SK-N-SH treated with all-trans-retinoic acid at 6 μM for 48 hours (cell line): ENCODE results near the gene BUB1B.

Experiments
- ATAC-seq: fragments of 200-7000 bp; cut with Tn5 transposase; 3 replicates; pipeline ENCODE4 v1.9.1; 2020; ENCODE audit warnings: mild to moderate bottlenecking, moderate library complexity
- ARNTL ChIP-seq: fragments of 450-650 bp; formaldehyde crosslinking; IDR thresholded peaks from 2 replicates; pipeline ENCODE4 v1.5.0; 2020; ENCODE audit warnings: low read depth, mild to moderate bottlenecking, moderate library complexity, borderline replicate concordance
- BACH2 ChIP-seq: fragments of 250-450 bp; sonication (Bioruptor Pico); IDR thresholded peaks from 2 replicates; pipeline ENCODE4 v1.9.0; 2021; ENCODE audit warnings: mild to moderate bottlenecking, borderline replicate concordance
- CSDC2 ChIP-seq: fragments of 250-450 bp; sonication (Bioruptor Pico); IDR thresholded peaks from 2 replicates; pipeline ENCODE4 v1.5.0; 2020; ENCODE audit warnings: mild to moderate bottlenecking, moderate library complexity
- ESRRG ChIP-seq: fragments of 250-450 bp; sonication (Bioruptor Pico); IDR thresholded peaks from 2 replicates; pipeline ENCODE4 v1.6.1; 2021; ENCODE audit warnings: mild to moderate bottlenecking
- GLIS3 ChIP-seq: fragments of 250-450 bp; sonication (Bioruptor Pico); IDR thresholded peaks from 2 replicates; pipeline ENCODE4 v1.5.0; 2020; ENCODE audit warnings: mild to moderate bottlenecking, moderate library complexity
- ISL1 ChIP-seq: fragments of 250-450 bp; sonication (Bioruptor Pico); IDR thresholded peaks from 2 replicates; pipeline ENCODE4 v2.1.2; 2022; ENCODE audit warnings: mild to moderate bottlenecking, moderate library complexity
- OSR1 ChIP-seq: fragments of 250-450 bp; sonication (Bioruptor Pico); IDR thresholded peaks from 2 replicates; pipeline ENCODE4 v1.8.0; 2022; ENCODE audit warnings: moderate library complexity, mild to moderate bottlenecking, inconsistent platforms
- PPARA ChIP-seq: fragments of 250-450 bp; sonication (Bioruptor Pico); IDR thresholded peaks from 2 replicates; pipeline ENCODE4 v1.5.0; 2020; ENCODE audit warnings: mild to moderate bottlenecking, borderline replicate concordance
- RARB ChIP-seq: fragments of 250-450 bp; sonication (Bioruptor Pico); IDR thresholded peaks from 2 replicates; pipeline ENCODE4 v1.8.0; 2021; ENCODE audit warnings: mild to moderate bottlenecking, moderate library complexity
- SNAI2 ChIP-seq: fragments of 250-450 bp; sonication (Bioruptor Pico); IDR thresholded peaks from 2 replicates; pipeline ENCODE4 v1.5.0; 2020; ENCODE audit warnings: mild to moderate bottlenecking, moderate library complexity
- TCF4 ChIP-seq: fragments of 250-450 bp; sonication (Bioruptor Pico); IDR thresholded peaks from 2 replicates; pipeline ENCODE4 v1.8.0; 2021; ENCODE audit warnings: mild to moderate bottlenecking, moderate library complexity, borderline replicate concordance
- TOX ChIP-seq: fragments of 250-450 bp; sonication (Bioruptor Pico); IDR thresholded peaks from 2 replicates; pipeline ENCODE4 v1.8.0; 2021; ENCODE audit warnings: mild to moderate bottlenecking, moderate library complexity, borderline replicate concordance
- ZC3H10 ChIP-seq: fragments of 250-450 bp; sonication (Bioruptor Pico); IDR thresholded peaks from 2 replicates; pipeline ENCODE4 v1.5.1; 2021; ENCODE audit warnings: mild to moderate bottlenecking, moderate library complexity
- ZFP3 ChIP-seq: fragments of 250-450 bp; sonication (Bioruptor Pico); IDR thresholded peaks from 2 replicates; pipeline ENCODE4 v1.5.0; 2020; ENCODE audit warnings: mild to moderate bottlenecking, moderate library complexity
- ZFP30 ChIP-seq: fragments of 450-650 bp; formaldehyde crosslinking; IDR thresholded peaks from 2 replicates; pipeline ENCODE4 v1.5.0; 2022; ENCODE audit warnings: mild to moderate bottlenecking, moderate library complexity
- ZNF565 ChIP-seq: fragments of 450-650 bp; formaldehyde crosslinking; conservative IDR thresholded peaks from 2 replicates; pipeline ENCODE4 v1.5.0; 2020; ENCODE audit warnings: low read depth, mild to moderate bottlenecking, moderate library complexity
- ZNF70 ChIP-seq: fragments of 450-650 bp; formaldehyde crosslinking; IDR thresholded peaks from 2 replicates; pipeline ENCODE4 v1.5.0; 2020; ENCODE audit warnings: mild to moderate bottlenecking, moderate library complexity
- TF ChIP-seq, protein P1 (sequence below): fragments of 250-450 bp; sonication (Bioruptor Pico); IDR thresholded peaks from 2 replicates; pipeline ENCODE4 v1.5.1; 2020; ENCODE audit warnings: low read depth, mild to moderate bottlenecking, moderate library complexity
- TF ChIP-seq, protein P2 (sequence below): fragments of 250-450 bp; sonication (Bioruptor Pico); IDR thresholded peaks from 2 replicates; pipeline ENCODE4 v1.5.0; 2020; ENCODE audit warnings: mild to moderate bottlenecking, moderate library complexity
- TF ChIP-seq, protein P3 (sequence below): fragments of 250-450 bp; sonication (Bioruptor Pico); IDR thresholded peaks from 2 replicates; pipeline ENCODE4 v1.8.0; 2020; ENCODE audit warnings: mild to moderate bottlenecking, moderate library complexity, borderline replicate concordance
- TF ChIP-seq, protein P4 (sequence below): fragments of 250-450 bp; sonication (Bioruptor Pico); IDR thresholded peaks from 2 replicates; pipeline ENCODE4 v1.8.0; 2021; ENCODE audit warnings: low read depth, mild to moderate bottlenecking, moderate library complexity, borderline replicate concordance
- TF ChIP-seq, protein P5 (sequence below): fragments of 250-450 bp; sonication (Bioruptor Pico); IDR thresholded peaks from 2 replicates; pipeline ENCODE4 v1.5.1; 2021; ENCODE audit warnings: mild to moderate bottlenecking, moderate library complexity

The BUB1B gene

DNA sequence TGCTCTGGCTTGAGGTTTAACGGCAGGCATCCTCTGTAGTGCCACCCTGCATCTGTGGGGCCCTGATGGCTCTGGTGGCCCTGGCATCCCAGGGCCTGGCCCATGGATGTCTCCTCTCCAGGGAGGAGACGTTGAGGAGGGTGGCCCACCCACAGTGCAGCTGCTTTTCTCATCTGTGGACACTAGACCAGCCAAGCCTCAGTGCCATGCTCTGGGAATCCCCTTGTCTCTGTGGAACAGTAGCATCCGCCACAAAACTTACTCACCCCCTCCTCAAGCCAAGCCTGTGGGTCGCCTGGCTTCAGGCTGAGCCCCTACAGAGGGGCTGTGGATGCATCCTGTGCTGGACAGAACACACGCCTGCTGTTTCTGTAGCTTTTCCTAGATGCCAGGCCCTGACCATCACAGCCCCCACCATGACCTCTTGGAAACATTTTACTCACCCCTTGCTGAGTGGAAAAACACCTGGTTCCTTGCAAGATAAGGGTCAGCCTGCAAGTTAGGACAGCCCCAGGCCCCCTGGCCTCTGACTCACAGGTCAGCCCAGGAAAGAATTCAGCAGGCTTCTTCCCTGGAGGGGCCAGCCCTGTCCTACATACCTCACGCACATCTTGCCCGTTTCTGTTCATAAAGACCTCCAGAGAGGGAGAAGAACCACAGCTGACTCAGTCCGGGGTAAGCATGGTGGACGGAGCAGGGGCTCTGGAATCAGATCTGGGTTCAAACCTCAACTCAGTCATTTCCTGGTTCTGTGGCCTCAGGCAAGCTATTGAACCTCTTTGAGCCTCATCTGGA lies 97.0 kb downstream of the BUB1B start:
- no peak for ATAC-seq

DNA sequence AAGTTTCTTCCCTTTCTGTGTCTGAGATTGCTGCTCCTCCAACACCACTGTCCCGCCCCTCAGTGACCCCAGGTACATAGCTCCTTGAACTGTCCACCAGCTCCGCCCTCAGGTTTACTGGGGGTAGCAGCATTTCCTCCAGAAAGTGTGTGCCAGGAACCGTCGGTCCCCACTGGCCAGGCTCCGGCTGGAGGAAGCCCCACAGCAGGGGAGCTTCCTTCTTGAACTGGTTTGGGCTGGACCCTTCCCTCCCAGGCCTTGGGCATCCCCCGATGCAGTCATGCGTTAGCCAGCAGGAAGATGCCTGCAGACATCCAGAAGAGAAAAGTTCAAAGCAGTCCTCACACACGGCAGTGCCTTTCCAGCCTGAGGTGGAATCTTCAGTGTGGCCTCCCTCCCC lies 97.7 kb downstream of the BUB1B start:
- TF ChIP-seq, protein P1, sequence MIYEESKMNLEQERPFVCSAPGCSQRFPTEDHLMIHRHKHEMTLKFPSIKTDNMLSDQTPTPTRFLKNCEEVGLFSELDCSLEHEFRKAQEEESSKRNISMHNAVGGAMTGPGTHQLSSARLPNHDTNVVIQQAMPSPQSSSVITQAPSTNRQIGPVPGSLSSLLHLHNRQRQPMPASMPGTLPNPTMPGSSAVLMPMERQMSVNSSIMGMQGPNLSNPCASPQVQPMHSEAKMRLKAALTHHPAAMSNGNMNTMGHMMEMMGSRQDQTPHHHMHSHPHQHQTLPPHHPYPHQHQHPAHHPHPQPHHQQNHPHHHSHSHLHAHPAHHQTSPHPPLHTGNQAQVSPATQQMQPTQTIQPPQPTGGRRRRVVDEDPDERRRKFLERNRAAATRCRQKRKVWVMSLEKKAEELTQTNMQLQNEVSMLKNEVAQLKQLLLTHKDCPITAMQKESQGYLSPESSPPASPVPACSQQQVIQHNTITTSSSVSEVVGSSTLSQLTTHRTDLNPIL (CRISPR knock-in tag), result no peak
- TF ChIP-seq, protein P2, sequence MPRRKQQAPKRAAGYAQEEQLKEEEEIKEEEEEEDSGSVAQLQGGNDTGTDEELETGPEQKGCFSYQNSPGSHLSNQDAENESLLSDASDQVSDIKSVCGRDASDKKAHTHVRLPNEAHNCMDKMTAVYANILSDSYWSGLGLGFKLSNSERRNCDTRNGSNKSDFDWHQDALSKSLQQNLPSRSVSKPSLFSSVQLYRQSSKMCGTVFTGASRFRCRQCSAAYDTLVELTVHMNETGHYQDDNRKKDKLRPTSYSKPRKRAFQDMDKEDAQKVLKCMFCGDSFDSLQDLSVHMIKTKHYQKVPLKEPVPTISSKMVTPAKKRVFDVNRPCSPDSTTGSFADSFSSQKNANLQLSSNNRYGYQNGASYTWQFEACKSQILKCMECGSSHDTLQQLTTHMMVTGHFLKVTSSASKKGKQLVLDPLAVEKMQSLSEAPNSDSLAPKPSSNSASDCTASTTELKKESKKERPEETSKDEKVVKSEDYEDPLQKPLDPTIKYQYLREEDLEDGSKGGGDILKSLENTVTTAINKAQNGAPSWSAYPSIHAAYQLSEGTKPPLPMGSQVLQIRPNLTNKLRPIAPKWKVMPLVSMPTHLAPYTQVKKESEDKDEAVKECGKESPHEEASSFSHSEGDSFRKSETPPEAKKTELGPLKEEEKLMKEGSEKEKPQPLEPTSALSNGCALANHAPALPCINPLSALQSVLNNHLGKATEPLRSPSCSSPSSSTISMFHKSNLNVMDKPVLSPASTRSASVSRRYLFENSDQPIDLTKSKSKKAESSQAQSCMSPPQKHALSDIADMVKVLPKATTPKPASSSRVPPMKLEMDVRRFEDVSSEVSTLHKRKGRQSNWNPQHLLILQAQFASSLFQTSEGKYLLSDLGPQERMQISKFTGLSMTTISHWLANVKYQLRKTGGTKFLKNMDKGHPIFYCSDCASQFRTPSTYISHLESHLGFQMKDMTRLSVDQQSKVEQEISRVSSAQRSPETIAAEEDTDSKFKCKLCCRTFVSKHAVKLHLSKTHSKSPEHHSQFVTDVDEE, result no peak
- TF ChIP-seq ZFP3 (CRISPR knock-in tag), result no peak
- no peak for TF ChIP-seq TOX (CRISPR knock-in tag)
- TF ChIP-seq ZC3H10, result no peak
- no peak for TF ChIP-seq TCF4 (CRISPR knock-in tag)
- no peak for TF ChIP-seq BACH2 (CRISPR knock-in tag)
- no peak for TF ChIP-seq RARB (CRISPR knock-in tag)
- TF ChIP-seq ISL1 (CRISPR knock-in tag), result no peak
- no peak for TF ChIP-seq ARNTL
- no peak for TF ChIP-seq OSR1 (CRISPR knock-in tag)
- no peak for TF ChIP-seq CSDC2
- ATAC-seq, result no peak

More for the DNA sequence above, 97.0 kb downstream of the BUB1B start:
- no peak for TF ChIP-seq ESRRG (CRISPR knock-in tag)
- TF ChIP-seq ISL1 (CRISPR knock-in tag), result no peak
- TF ChIP-seq, protein P3, sequence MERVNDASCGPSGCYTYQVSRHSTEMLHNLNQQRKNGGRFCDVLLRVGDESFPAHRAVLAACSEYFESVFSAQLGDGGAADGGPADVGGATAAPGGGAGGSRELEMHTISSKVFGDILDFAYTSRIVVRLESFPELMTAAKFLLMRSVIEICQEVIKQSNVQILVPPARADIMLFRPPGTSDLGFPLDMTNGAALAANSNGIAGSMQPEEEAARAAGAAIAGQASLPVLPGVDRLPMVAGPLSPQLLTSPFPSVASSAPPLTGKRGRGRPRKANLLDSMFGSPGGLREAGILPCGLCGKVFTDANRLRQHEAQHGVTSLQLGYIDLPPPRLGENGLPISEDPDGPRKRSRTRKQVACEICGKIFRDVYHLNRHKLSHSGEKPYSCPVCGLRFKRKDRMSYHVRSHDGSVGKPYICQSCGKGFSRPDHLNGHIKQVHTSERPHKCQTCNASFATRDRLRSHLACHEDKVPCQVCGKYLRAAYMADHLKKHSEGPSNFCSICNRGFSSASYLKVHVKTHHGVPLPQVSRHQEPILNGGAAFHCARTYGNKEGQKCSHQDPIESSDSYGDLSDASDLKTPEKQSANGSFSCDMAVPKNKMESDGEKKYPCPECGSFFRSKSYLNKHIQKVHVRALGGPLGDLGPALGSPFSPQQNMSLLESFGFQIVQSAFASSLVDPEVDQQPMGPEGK (CRISPR knock-in tag), result no peak
- TF ChIP-seq, protein P4, sequence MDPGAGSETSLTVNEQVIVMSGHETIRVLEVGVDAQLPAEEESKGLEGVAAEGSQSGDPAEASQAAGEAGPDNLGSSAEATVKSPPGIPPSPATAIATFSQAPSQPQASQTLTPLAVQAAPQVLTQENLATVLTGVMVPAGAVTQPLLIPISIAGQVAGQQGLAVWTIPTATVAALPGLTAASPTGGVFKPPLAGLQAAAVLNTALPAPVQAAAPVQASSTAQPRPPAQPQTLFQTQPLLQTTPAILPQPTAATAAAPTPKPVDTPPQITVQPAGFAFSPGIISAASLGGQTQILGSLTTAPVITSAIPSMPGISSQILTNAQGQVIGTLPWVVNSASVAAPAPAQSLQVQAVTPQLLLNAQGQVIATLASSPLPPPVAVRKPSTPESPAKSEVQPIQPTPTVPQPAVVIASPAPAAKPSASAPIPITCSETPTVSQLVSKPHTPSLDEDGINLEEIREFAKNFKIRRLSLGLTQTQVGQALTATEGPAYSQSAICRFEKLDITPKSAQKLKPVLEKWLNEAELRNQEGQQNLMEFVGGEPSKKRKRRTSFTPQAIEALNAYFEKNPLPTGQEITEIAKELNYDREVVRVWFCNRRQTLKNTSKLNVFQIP (CRISPR knock-in tag), result no peak
- TF ChIP-seq ZC3H10, result no peak
- no peak for TF ChIP-seq ZNF565
- no peak for TF ChIP-seq ZNF70 (CRISPR knock-in tag)
- no peak for TF ChIP-seq BACH2 (CRISPR knock-in tag)
- no peak for TF ChIP-seq RARB (CRISPR knock-in tag)
- TF ChIP-seq, protein P2, result no peak
- TF ChIP-seq GLIS3 (CRISPR knock-in tag), result no peak
- TF ChIP-seq ZFP30 (CRISPR knock-in tag), result no peak
- no peak for TF ChIP-seq TOX (CRISPR knock-in tag)
- no peak for TF ChIP-seq TCF4 (CRISPR knock-in tag)
- no peak for TF ChIP-seq PPARA (CRISPR knock-in tag)
- TF ChIP-seq ZFP3 (CRISPR knock-in tag), result no peak
- TF ChIP-seq, protein P5, sequence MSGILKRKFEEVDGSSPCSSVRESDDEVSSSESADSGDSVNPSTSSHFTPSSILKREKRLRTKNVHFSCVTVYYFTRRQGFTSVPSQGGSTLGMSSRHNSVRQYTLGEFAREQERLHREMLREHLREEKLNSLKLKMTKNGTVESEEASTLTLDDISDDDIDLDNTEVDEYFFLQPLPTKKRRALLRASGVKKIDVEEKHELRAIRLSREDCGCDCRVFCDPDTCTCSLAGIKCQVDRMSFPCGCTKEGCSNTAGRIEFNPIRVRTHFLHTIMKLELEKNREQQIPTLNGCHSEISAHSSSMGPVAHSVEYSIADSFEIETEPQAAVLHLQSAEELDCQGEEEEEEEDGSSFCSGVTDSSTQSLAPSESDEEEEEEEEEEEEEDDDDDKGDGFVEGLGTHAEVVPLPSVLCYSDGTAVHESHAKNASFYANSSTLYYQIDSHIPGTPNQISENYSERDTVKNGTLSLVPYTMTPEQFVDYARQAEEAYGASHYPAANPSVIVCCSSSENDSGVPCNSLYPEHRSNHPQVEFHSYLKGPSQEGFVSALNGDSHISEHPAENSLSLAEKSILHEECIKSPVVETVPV, result no peak
- TF ChIP-seq SNAI2 (CRISPR knock-in tag), result no peak
